Effector memory CD4-positive, alpha-beta T cell (primary cell): ENCODE results near the gene USP48.
A peak's percentile ranks its signal among the peaks of the same experiment; 100 is the strongest.

Experiments
- DNase-seq, 3 donors: peaks; one replicate each; pipeline ENCODE4 v3.0.0-alpha.2; 2020
- H3K27ac ChIP-seq: 2 replicates; pipeline ENCODE4 v1.7.0; 2013; ENCODE audit warnings: mild to moderate bottlenecking, low read length, moderate library complexity; ENCODE audit not compliant: insufficient read depth, poor library complexity, severe bottlenecking
- H3K27me3 ChIP-seq: replicated peaks from 2 replicates; pipeline ENCODE4 v1.7.0; 2013; ENCODE audit warnings: mild to moderate bottlenecking, low read length; ENCODE audit not compliant: insufficient read depth, control insufficient read depth, poor library complexity, severe bottlenecking
- H3K36me3 ChIP-seq: 2 replicates; pipeline ENCODE4 v1.7.0; 2013; ENCODE audit warnings: mild to moderate bottlenecking, low read length, moderate library complexity; ENCODE audit not compliant: control insufficient read depth, insufficient read depth
- H3K4me1 ChIP-seq: 2 replicates; pipeline ENCODE4 v1.7.0; 2013; ENCODE audit warnings: low read length, mild to moderate bottlenecking; ENCODE audit not compliant: control insufficient read depth, insufficient read depth, poor library complexity, severe bottlenecking
- H3K4me3 ChIP-seq: 2 replicates; pipeline ENCODE4 v1.7.0; 2013; ENCODE audit warnings: low read length, low read depth, mild to moderate bottlenecking; ENCODE audit not compliant: insufficient read depth, poor library complexity, severe bottlenecking
- H3K9me3 ChIP-seq: 2 replicates; pipeline ENCODE4 v1.7.0; 2013; ENCODE audit warnings: mild to moderate bottlenecking, low read length, moderate library complexity; ENCODE audit not compliant: control insufficient read depth

USP48 gene

DNA sequence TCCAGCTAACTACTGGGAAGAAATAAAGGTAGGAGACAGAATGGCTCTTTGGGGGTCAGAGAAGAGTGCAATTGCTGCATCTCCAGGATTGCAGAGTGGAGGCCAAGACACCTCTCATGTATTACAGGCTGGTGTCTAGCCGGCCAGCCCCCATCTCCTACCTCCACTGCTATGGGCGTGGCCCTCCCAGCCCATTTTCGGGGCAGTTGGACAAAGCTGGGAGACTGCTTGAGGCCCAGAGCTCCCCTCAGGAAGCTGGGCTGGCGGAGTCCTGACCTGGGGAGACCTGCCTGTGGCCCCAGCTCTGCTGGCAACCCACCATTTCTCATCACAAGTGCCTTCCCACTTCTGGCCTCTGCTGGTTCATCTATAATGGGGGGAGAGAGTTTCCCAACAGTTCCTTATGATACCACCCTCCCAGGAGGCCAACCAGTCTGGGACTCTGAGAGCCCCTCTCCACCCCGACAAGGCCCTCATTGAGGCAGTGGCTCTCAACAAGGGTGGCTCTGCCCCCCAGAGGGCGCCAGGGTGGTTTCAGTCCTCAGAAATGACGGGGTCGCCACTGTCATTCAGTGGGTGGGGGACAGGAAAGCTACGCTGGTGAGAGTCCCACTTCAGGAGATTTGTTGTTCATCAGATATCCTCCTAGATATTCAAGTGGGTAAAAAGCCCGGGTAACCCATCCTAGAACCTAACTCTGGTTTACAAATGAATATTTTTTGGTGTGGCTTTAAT is 125.3 kb downstream of the USP48 start:
- H3K4me1 ChIP-seq = peaks cover 6% of the 10 kb centered on the region
- no peaks in the 10 kb centered on the region for H3K36me3 ChIP-seq
- no peaks in the 10 kb centered on the region for H3K27me3 ChIP-seq
- no peaks in the 10 kb centered on the region for H3K9me3 ChIP-seq
- no peak for DNase-seq
- H3K27ac ChIP-seq = no peak overlapping the region
- H3K4me3 ChIP-seq = no peak overlapping the region

DNA sequence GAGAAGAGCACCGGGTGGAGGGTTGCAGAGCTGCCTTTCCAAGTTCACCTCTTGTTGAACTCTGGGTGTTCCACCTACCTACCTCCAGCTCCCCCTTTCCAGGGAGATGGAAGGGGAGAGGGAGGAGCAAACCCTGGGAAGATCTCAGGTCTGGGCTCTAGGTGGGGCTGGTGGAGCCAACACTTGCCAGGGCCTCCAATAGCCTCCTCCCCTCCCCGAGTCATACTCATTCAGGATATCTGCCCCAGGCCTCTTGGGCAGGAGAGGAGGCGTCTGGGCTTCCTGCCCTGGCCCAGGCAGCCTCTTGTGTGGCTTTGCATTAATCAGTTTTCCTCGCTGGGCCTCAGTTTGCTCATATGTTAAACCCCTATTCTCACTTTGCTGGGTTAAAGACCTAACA is 127.2 kb downstream of the USP48 start:
- Histone ChIP-seq H3K27ac (no peak overlapping the region), H3K9me3 (no peaks in the 10 kb centered on the region), H3K4me3 (no peak overlapping the region), H3K27me3 (no peaks in the 10 kb centered on the region), H3K4me1 (peaks cover 17% of the 10 kb centered on the region), H3K36me3 (no peaks in the 10 kb centered on the region)
- DNase-seq = no peak

DNA sequence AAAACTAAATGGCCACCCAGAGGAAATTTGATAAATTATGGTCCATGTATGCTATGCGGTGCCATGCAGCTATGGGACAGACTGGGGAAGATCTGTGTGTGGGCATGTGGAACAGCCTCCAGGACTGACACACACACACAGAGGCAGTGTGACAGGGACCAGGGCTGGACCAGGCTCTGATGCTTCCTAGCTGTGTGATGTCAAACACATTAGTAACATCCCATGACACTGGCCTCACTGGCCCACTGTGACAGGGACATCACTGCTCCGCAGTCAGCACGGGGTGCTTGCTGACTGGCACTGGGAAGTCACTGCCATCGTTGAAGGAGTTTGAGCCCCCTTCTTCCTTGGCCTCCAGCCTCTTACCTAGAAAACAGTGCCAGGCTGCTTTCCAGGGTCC is 127.7 kb downstream of the USP48 start:
- no peaks in the 10 kb centered on the region for H3K27me3 ChIP-seq
- DNase-seq = no peak
- H3K36me3 ChIP-seq = no peaks in the 10 kb centered on the region
- peaks cover 18% of the 10 kb centered on the region for H3K4me1 ChIP-seq
- no peak overlapping the region for H3K4me3 ChIP-seq
- no peak overlapping the region for H3K27ac ChIP-seq
- H3K9me3 ChIP-seq = no peaks in the 10 kb centered on the region

DNA sequence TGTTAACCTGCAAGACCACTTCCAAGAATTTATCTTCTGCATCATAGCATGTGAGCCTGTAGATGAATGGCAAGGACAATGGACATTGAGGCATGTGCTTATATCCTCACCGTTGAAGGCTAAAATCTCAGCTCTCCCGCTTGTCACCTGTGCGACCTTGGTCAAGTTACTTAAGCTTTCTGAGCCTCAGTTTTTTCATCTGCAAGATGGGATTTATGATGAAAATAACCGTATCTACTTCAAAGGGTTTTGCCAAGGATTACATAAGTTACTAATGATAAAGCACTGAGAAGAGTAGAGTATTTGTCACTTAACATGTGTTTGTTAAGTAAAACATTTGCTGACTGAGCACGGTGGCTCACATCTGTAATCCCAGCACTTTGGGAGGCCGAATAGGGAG is 128.7 kb downstream of the USP48 start:
- Histone ChIP-seq H3K4me3 (no peak overlapping the region), H3K27ac (no peak overlapping the region), H3K9me3 (no peaks in the 10 kb centered on the region), H3K27me3 (no peaks in the 10 kb centered on the region), H3K4me1 (peaks cover 12% of the 10 kb centered on the region), H3K36me3 (no peaks in the 10 kb centered on the region)
- DNase-seq = no peak

DNA sequence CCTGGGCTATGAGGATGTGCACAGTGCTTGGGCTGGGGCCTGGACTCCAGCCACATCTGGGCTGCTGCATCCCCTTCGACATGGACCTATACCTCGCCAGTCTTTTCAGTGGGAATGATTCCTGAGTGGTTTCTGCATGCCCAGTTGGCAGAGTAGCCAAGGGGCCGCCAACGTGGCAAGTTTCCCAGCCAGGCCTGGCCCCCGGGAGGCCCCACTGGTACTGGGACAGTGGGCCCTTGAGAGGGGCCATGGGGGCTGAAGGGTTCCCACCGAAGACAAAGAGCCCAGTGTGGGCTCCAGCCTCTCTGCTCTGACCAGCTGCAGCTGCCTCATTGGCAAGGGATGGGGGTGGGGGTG is 129.2 kb downstream of the USP48 start:
- H3K4me1 ChIP-seq = peaks cover 12% of the 10 kb centered on the region
- no peak for DNase-seq
- H3K27me3 ChIP-seq = no peaks in the 10 kb centered on the region
- H3K9me3 ChIP-seq = no peaks in the 10 kb centered on the region
- no peak overlapping the region for H3K4me3 ChIP-seq
- H3K36me3 ChIP-seq = no peaks in the 10 kb centered on the region
- no peak overlapping the region for H3K27ac ChIP-seq

DNA sequence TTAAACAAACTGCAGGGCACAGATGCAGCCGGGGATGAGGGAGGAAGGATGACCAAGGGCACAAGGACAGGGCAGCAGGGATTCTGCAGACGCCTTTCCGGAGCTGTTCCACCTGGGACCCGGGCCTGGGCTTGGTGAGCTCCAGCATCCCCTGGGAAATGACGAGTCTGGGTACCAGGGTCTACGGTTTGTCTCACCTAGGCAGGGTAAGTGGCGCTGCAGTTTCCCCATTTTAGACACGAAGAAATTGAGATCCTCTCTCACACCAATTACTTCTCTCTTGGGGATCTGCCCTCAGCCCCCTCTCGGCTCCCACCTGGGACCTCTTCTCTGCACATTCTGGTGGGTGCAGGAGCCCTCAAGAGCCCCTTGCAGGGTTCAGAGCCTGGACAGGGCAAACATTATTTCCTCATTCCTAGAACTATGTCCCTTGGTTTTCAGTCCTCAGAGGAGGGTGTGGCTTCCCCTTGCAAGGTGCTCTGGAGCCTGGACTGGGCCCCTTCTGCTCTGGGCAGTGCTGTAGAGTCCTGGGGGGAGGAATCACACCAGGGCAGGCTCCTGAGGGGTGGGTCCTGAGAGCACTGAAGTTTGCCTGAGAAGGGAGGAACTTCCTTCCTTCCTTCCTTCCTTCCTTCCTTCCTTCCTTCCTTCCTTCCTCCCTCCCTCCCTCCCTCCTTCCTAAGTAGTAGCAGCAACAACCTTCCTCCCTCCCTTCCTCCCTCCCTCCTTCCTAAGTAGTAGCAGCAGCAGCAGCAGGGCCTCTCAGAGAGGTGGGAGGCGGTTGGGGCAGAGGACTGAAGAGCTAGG is 129.8 kb downstream of the USP48 start:
- H3K27me3 ChIP-seq = no peaks in the 10 kb centered on the region

DNA sequence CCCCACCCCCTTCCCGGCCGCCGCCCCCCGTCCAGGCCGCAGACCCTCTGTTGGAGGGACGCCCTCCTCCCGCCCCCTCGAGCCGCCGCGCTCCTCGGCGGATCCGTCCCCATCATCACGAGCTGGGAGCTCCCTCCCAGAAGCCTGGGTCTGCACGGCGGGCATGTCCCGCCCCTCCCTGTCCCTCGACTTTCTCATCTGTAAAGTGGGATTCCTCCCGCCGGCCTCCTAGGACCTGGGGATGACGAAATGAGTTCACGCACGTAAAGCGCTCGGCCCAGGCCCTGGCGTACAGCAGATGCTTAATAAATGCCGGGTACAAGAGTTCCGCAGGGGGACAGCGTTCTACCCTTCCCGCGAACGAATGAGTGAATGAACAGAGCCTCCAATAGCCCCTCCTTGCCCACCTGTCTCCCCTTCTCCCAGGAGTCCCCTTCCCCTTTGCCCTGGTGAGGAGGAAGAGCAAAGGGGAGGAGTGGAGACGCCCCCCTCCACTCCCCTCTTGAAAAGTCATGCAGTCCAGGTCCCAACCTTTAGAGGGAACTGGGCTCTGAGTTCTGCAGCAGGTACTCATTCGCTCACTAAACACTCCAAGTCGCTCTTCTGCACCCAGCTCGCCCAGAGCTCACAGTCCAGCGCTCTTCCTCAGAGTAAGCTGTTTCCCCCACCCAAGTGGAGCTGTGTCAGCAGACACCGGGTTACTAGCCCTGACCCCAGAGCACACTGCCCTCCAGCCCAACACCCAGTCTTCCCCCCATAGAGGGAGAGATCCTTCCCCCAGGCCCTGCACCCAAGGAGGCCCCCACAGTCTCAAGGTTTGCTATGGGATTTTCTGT is 130.6 kb downstream of the USP48 start:
- H3K36me3 ChIP-seq = no peaks in the 10 kb centered on the region
- DNase-seq = no peak
- no peak overlapping the region for H3K27ac ChIP-seq
- no peaks in the 10 kb centered on the region for H3K27me3 ChIP-seq
- H3K4me3 ChIP-seq = no peak overlapping the region
- no peaks in the 10 kb centered on the region for H3K9me3 ChIP-seq
- H3K4me1 ChIP-seq = peaks cover 12% of the 10 kb centered on the region

More for the DNA sequence above, 129.8 kb downstream of the USP48 start:
- DNase-seq = no peak
- H3K4me3 ChIP-seq = no peak overlapping the region
- no peak overlapping the region for H3K27ac ChIP-seq
- H3K36me3 ChIP-seq = no peaks in the 10 kb centered on the region
- peaks cover 12% of the 10 kb centered on the region for H3K4me1 ChIP-seq
- no peaks in the 10 kb centered on the region for H3K9me3 ChIP-seq

DNA sequence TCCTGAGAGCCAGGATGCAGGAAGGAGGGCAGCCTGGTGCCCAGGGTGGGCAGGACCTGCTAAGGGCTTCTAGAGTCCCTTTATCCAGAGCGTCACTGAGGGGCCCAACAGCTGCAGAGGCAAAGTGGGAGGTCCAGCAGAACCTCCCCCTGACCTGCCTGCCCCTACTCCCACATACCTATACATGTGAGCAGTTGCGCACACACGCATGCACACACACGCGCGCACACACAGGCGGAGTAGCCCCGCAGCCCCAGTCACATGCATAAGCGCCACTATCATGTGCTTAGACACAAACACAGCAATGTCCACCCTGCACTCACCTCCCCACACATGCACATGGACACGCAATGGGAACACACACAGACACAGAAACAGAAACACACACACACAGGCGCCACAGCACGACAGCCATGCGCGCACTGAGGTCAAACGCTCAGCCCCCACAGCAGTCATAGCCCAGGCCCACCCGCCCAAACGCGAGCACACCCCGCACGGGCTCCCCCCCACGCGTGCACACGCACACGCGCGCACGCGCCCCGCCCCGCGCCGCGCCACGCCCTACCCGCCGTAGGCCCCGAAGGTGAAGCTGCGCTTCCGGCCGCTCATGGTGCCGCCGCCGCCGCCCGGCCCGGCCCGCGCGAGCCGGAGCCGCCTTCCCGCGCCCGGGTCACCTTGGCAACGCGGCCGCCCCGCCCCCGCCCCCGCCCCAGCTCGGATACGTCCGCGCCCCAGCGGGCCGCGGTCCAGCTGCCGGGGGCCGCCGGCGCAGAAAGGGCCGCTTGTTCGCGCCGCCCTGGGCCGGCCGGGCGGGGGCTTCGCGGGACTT is 131.5 kb downstream of the USP48 start:
- Histone ChIP-seq H3K36me3 (no peaks in the 10 kb centered on the region), H3K4me1 (peaks cover 12% of the 10 kb centered on the region), H3K4me3 (peak overlapping the region; percentile 54), H3K27me3 (no peaks in the 10 kb centered on the region), H3K27ac (no peak overlapping the region), H3K9me3 (no peaks in the 10 kb centered on the region)
- DNase-seq = peak; percentile 14 to 28 (median 18)

DNA sequence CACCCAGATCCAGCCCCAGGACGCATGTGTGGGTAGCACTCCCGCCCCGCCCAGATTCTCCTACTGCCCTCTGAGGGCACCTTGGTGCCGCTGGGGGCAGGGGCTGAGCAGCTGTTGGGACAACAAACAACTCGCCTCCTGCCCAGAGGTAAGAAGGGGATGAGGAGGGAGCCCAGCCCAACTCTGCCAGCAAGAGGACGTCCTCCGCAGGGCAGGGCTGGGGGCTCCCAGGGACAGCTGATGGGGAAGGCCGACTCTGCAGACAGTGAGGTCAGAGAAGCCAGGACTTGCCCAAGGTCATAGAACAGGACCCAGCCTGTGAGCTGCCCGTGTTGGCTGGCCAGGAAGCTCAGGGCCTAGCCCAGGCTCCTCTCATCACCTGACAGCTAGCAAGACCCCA is 132.5 kb downstream of the USP48 start:
- Histone ChIP-seq H3K9me3 (no peaks in the 10 kb centered on the region), H3K36me3 (no peaks in the 10 kb centered on the region), H3K4me1 (peaks cover 12% of the 10 kb centered on the region), H3K4me3 (no peak overlapping the region), H3K27me3 (no peaks in the 10 kb centered on the region), H3K27ac (no peak overlapping the region)
- no peak for DNase-seq
